AG04449 (cell line): Measurements from ENCODE around the gene SETD2.

ENCODE experiments used
- CTCF ChIA-PET: fragments of 350-600 bp; formaldehyde crosslinking; extraction: SDS; loops from one replicate; lab custom pipeline; 2021; ENCODE audit warnings: antibody characterized with exemption; lab: Yijun Ruan, JAX
- POLR2A ChIA-PET: fragments of 400-600, 350-600 bp; formaldehyde crosslinking; extraction: SDS; loops from one replicate; lab custom pipeline; 2020; ENCODE audit warnings: antibody characterized with exemption, inconsistent platforms; lab: Yijun Ruan, JAX
- DNase-seq: peaks from one replicate; pipeline ENCODE4 v3.0.0-alpha.2; 2010; ENCODE audit warnings: low read depth, low spot score
- H3K4me3 ChIP-seq: 2 replicates; pipeline ENCODE4 v1.5.1; 2011; ENCODE audit warnings: low read depth, mild to moderate bottlenecking, control low read depth, low read length
- TF ChIP-seq, protein P1 (sequence below): IDR thresholded peaks from one replicate; pipeline ENCODE4 v1.5.1; 2011; ENCODE audit warnings: mild to moderate bottlenecking, moderate library complexity, low read length, control low read depth, inconsistent platforms; ENCODE audit not compliant: insufficient read depth; ENCODE audit errors: missing control alignments

Gene SETD2

DNA sequence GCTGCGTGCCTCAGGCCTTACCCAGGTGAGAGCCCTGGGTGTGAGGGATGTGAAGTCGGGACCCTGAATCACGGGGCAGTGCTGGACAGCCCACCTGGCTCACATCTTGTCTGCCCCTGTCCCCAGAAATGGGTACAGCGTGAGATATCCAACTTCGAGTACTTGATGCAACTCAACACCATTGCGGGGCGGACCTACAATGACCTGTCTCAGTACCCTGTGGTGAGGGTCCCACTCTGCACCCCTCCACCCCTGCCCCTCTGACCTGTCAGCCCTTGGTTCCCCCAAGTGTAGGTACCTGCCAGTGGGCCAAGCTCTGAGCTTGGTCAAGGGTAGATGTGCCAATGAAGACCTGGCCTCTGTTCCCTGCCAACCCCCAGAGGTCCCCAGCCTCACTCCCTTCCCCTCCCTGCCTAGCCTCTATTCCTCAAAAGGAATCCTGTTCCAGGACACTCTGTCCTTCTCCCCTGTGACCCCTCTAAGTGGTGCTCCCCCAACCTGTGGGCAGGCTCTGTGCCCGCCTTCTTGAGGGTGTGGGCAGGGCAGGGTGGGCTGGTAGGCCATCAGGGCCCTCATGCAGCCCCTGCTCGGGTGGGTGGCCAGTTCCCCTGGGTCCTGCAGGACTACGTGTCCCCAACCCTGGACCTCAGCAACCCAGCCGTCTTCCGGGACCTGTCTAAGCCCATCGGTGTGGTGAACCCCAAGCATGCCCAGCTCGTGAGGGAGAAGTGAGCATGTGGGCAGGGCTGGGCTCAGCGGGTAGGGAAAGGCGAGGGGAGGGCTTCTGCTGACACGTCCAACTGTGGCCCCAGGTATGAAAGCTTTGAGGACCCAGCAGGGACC is 159.3 kb downstream of the SETD2 start:
- TF ChIP-seq, protein P1, sequence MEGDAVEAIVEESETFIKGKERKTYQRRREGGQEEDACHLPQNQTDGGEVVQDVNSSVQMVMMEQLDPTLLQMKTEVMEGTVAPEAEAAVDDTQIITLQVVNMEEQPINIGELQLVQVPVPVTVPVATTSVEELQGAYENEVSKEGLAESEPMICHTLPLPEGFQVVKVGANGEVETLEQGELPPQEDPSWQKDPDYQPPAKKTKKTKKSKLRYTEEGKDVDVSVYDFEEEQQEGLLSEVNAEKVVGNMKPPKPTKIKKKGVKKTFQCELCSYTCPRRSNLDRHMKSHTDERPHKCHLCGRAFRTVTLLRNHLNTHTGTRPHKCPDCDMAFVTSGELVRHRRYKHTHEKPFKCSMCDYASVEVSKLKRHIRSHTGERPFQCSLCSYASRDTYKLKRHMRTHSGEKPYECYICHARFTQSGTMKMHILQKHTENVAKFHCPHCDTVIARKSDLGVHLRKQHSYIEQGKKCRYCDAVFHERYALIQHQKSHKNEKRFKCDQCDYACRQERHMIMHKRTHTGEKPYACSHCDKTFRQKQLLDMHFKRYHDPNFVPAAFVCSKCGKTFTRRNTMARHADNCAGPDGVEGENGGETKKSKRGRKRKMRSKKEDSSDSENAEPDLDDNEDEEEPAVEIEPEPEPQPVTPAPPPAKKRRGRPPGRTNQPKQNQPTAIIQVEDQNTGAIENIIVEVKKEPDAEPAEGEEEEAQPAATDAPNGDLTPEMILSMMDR, result no peak
- CTCF ChIA-PET, result interaction anchor here (1.1 kb wide), 1 partner anchor 8 kb away, joined by 4 read pairs; no protein-coding TSS in a partner anchor
- POLR2A ChIA-PET, result no interaction called here
- DNase-seq, result no peak
- no peak overlapping the region for H3K4me3 ChIP-seq

DNA sequence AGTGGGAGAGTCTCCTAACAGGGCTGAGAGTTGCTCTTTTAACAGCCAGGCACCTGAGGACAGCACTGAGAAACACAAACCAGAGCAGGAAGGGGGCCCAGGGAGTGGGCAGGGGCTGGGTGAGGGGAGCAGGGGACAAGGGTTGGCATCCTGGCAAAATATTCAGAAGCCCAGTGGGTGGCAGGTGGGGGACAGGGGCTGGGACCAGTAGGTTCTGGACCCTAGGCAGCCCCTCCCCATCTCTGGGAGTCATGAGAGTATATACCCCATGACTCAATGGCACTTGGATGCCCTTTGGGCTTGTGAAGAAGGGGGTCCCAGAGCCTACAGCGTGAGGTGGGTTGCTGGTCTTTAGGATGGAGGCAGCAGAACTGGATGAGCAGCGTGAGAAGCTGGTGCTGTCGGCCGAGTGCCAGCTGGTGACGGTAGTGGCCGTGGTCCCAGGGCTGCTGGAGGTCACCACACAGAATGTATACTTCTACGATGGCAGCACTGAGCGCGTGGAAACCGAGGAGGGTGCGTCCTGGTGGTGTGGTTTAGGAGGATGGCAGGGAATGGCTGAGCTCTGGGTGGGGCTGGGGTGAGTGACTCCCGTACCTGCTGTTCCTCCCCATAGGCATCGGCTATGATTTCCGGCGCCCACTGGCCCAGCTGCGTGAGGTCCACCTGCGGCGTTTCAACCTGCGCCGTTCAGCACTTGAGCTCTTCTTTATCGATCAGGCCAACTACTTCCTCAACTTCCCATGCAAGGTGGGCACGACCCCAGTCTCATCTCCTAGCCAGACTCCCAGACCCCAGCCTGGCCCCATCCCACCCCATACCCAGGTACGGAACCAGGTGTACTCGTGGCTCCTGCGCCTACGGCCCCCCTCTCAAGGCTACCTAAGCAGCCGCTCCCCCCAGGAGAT is 160.2 kb downstream of the SETD2 start:
- TF ChIP-seq, protein P1, result no peak
- POLR2A ChIA-PET, result interaction anchor here (0.6 kb wide), 1 partner anchor 27 kb away, joined by 3 read pairs; no protein-coding TSS in a partner anchor
- CTCF ChIA-PET, result no interaction called here

DNA sequence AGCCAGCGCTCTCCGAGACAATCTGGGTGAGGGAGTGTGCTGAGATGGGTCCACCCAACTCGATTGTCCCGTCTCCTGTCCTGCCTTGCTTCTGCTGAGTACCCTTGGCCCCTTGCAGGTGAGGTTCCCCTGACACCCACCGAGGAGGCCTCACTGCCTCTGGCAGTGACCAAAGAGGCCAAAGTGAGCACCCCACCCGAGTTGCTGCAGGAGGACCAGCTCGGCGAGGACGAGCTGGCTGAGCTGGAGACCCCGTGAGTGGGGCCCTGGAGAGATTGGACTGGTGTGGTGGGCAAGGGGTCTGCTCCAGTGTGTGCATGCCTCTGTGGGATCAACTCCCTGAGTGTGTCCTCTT is 160.9 kb downstream of the SETD2 start:
- ChIA-PET POLR2A (interaction anchor here (0.6 kb wide), 1 partner anchor 26 kb away, joined by 3 read pairs; no protein-coding TSS in a partner anchor), CTCF (interaction anchor here (1.5 kb wide), 1 partner anchor 79 kb away, joined by 4 read pairs; no protein-coding TSS in a partner anchor)
- DNase-seq, result no peak
- TF ChIP-seq, protein P1, result no peak
- H3K4me3 ChIP-seq, result no peak overlapping the region

More for the DNA sequence above, 160.2 kb downstream of the SETD2 start:
- H3K4me3 ChIP-seq, result no peak overlapping the region
- no peak for DNase-seq

DNA sequence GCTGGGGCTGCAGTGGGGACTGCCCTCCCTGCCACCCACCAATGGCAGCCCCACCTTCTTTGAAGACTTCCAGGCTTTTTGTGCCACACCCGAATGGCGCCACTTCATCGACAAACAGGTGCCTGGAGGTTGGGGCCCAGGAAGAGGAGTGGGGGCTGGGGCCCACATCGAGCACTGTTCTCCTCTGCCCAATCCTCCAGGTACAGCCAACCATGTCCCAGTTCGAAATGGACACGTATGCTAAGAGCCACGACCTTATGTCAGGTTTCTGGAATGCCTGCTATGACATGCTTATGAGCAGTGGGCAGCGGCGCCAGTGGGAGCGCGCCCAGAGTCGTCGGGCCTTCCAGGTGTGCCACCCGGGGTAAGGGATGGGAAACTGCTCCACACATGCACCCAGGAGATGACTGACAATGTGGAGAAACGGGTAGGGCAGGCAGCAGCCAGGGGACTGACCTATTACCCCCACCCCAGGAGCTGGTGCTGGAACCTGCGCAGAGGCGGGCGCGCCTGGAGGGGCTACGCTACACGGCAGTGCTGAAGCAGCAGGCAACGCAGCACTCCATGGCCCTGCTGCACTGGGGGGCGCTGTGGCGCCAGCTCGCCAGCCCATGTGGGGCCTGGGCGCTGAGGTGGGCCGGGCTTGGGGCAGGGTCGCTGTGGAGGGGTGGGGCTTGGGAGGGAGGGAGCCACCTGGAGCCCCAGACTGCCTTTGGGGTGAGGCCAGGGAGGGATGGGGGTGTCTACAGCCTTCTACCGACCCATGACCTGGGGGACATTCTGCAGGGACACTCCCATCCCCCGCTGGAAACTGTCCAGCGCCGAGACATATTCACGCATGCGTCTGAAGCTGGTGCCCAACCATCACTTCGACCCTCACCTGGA is 161.5 kb downstream of the SETD2 start:
- no peak for DNase-seq
- ChIA-PET CTCF (interaction anchor here (1.5 kb wide), 1 partner anchor 79 kb away, joined by 4 read pairs; no protein-coding TSS in a partner anchor), POLR2A (no interaction called here)
- no peak overlapping the region for H3K4me3 ChIP-seq
- TF ChIP-seq, protein P1, result no peak

DNA sequence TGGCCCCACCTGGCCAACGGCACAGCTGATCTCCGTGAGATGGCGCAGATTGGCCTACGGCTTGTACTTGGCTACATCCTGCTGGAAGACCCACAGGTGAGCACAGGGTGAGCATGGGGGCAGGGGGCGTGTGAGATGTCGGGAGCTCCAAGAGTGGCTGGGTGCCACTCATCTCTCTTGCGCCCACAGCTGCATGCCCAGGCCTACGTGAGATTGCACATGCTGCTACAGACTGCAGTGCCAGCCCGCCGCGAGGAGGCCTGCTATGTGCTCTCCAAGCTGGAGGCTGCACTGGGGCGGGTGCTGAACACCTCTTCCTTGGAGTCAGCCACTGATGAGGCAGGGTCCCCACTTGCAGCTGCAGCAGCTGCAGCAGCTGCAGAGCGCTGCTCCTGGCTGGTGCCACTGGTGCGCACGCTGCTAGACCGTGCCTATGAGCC is 162.2 kb downstream of the SETD2 start:
- no peak for DNase-seq
- ChIA-PET CTCF (interaction anchor here (1.5 kb wide), 1 partner anchor 78 kb away, joined by 4 read pairs; no protein-coding TSS in a partner anchor), POLR2A (no interaction called here)
- H3K4me3 ChIP-seq, result no peak overlapping the region
- TF ChIP-seq, protein P1, result no peak
